GM23248 (cell line): ENCODE measurements around the gene RBBP8NL.

Experiments used
- EZH2 ChIP-seq: fragments of 200-600 bp; sonication (generic); IDR thresholded peaks from 2 replicates; pipeline ENCODE4 v1.6.1; 2018; ENCODE audit warnings: antibody characterized with exemption, mild to moderate bottlenecking; ENCODE audit not compliant: insufficient read depth, poor library complexity, severe bottlenecking
- EZH2phosphoT487 ChIP-seq: fragments of 200-600 bp; sonication (generic); IDR thresholded peaks from 2 replicates; pipeline ENCODE4 v1.6.1; 2018; ENCODE audit warnings: antibody characterized with exemption, moderate library complexity, mild to moderate bottlenecking, low read depth; ENCODE audit not compliant: insufficient read depth

DNA sequence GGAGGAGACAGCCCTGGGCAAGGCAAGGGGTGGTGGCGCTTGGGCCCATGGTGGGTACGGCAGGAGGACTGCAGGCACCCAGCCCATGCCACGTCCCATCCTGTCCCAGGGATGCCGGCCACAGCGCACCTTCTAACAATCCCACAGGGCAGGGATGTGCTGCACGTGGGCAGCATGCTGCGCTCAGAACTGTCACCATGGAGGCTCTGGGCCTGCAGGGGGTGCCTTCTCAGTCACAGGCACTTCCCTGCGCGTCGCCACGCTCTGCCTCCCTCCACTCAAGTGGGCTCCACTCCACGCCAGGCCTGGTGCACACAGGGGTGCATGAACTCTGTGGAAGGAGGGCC lies 22.6 kb downstream of the RBBP8NL start:
- TF ChIP-seq EZH2phosphoT487 (no peak), EZH2 (no peak)
